IPS-NIHi11 (cell line): ENCODE measurements around the gene HIPK1.
"Not testable (repeated sequence)": the region's sequence is repeated elsewhere in the genome, so short reads cannot be mapped to it uniquely, and the experiment has no call there.

ENCODE experiments used
- DNase-seq: peaks from one replicate; pipeline ENCODE4 v3.0.0; 2012; ENCODE audit warnings: mixed read lengths, low spot score

Gene HIPK1

DNA sequence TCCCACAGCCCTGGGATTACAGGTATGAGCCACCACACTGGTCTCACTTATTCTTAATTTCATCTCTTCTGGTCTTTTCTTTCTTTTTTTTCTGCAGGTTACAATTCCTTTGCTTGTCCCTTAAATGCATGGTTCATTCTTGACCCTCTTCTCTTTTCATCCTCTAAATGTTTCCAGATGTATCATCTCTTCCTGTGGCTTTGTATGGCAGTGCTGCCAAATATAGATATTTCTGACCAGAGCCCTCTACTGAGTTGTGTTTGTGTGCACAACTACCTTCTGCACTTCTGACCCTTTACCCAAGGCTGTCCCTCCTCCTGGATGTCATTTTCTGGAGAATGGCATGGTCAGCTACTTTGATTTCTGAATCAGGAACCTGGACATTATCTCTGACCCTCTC lies 82.7 kb downstream of the HIPK1 start:
- no peak for DNase-seq

GRCh38 chr1:114015075-114015474 lies 86.0 kb downstream of the HIPK1 start:
- no peak for DNase-seq

DNA sequence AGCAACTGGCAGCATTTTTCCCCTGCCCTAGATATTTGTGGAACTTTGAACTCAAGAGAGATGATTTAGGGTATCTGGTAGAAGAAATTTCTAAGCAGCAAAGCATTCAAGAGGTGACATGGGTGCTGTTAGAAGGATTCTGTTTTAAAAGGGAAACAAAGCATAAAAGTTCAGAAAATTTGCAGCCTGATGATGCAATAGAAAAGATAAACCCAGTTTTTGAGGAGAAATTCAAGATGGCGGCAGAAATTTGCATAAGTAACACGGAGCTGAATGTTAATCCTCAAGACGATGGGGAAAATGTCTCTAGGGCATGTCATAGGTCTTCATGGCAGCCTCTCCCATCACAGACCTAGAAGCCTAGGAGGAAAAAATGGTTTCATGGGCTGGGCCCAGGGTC lies 90.6 kb downstream of the HIPK1 start:
- DNase-seq: not testable (repeated sequence)

GRCh38 chr1:114021665-114022099 lies 92.6 kb downstream of the HIPK1 start:
- no peak for DNase-seq

- no peak for DNase-seq
Observed at GRCh38 chr1:114022877-114023276, 93.8 kb downstream of the HIPK1 start.

GRCh38 chr1:114023377-114023776 lies 94.3 kb downstream of the HIPK1 start:
- no peak for DNase-seq

DNA sequence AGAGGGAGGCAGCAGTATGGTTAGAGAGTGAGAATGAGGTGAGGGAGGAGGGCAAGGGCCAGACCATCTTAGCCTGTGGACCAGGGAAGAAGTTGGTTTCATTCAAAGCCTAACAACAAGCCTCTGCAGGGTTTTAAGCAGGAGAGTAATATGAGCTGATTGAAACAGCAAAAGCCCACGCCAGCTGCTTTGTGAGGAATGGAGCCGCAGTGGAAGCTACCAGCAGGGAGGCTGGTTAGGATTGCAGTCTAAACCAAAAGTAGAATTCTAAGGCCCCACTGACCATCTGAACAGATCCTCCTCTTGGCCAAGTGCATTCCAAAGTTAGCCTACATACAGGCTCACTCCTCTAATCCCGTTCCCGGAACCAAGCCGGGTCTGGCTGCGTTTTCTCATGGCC lies 94.9 kb downstream of the HIPK1 start:
- peak; percentile 51 for DNase-seq

GRCh38 chr1:114025609-114026401 lies 96.7 kb downstream of the HIPK1 start:
- DNase-seq: no peak

DNA sequence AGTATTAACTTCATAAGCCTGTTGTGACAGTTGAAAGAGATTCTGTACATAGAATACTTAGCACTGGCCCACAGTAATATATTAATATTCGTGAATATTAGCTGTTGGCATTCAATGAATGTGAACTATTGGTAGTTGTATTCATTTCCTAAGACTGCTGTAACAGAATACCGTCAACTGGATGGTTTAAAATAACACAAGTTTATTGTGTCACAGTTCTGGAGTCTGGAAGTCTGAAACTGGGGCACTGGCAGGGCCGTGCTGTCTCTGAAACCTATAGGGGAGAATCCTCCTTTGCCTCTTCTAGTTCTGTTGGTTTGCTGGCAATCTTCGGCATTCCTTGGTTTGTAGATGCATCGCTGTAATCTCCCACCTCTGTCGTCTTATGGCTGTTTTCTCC lies 97.7 kb downstream of the HIPK1 start:
- no peak for DNase-seq
